OCI-LY7 (cell line): ENCODE measurements around the gene GLTP. TPM values are rescaled to one million over a fixed set of nuclear protein-coding genes. Genes with fewer than 3 reads are reported as not detected.

ENCODE experiments used
- BruUV-seq: library from RNA; stranded (reverse); fragments of 400-500 nt; replicated peaks from 2 replicates; lab custom pipeline; 2021; lab: Mats Ljungman, UMichigan
- CTCF ChIA-PET: fragments of 300-600 bp; sonication (Branson Sonifier 250); formaldehyde crosslinking; loops from one replicate; lab custom pipeline; 2022; ENCODE audit warnings: antibody characterized with exemption; ENCODE audit not compliant: unreplicated experiment; lab: Charles Lee
- POLR2A ChIA-PET: fragments of 300-600 bp; sonication (Branson Sonifier 250); formaldehyde crosslinking; loops from one replicate; lab custom pipeline; 2022; ENCODE audit warnings: antibody characterized with exemption; lab: Charles Lee
- DNase-seq: peaks from one replicate; pipeline ENCODE4 v3.0.0-alpha.2; 2015; ENCODE audit warnings: low spot score
- H2AFZ ChIP-seq: fragments of 200-600 bp; sonication (generic), shearing (Covaris generic); 2 replicates; pipeline ENCODE4 v1.6.1; 2014; ENCODE audit warnings: mild to moderate bottlenecking, antibody characterized with exemption, low read length, moderate library complexity
- H3K27ac ChIP-seq: fragments of 200-600 bp; sonication (generic); 2 replicates; pipeline ENCODE4 v1.5.1; 2014; ENCODE audit warnings: mixed run types, low read depth, mild to moderate bottlenecking, moderate library complexity, low read length, inconsistent platforms; ENCODE audit not compliant: poor library complexity, severe bottlenecking
- H3K36me3 ChIP-seq: fragments of 200-600 bp; sonication (generic); 2 replicates; pipeline ENCODE4 v1.6.1; 2014; ENCODE audit warnings: mild to moderate bottlenecking, antibody characterized with exemption, low read length, moderate library complexity, mixed read lengths; ENCODE audit not compliant: insufficient read depth
- H3K4me1 ChIP-seq: fragments of 200-600 bp; sonication (generic); 2 replicates; pipeline ENCODE4 v1.5.1; 2014; ENCODE audit warnings: mild to moderate bottlenecking, low read length; ENCODE audit not compliant: insufficient read depth, poor library complexity, severe bottlenecking
- H3K4me2 ChIP-seq: fragments of 200-600 bp; sonication (generic); 2 replicates; pipeline ENCODE4 v1.6.1; 2014; ENCODE audit warnings: mild to moderate bottlenecking, low read length
- H3K4me3 ChIP-seq: fragments of 200-600 bp; sonication (generic); 2 replicates; pipeline ENCODE4 v1.5.1; 2014; ENCODE audit warnings: mild to moderate bottlenecking, low read depth, low read length; ENCODE audit not compliant: poor library complexity, severe bottlenecking
- H3K79me2 ChIP-seq: fragments of 200-600 bp; sonication (generic); 2 replicates; pipeline ENCODE4 v1.6.1; 2016; ENCODE audit warnings: low read depth, mild to moderate bottlenecking, low read length, moderate library complexity, mixed read lengths; ENCODE audit not compliant: insufficient read depth
- H3K9me2 ChIP-seq: fragments of 200-600 bp; sonication (generic); 2 replicates; pipeline ENCODE4 v1.6.1; 2016; ENCODE audit warnings: mild to moderate bottlenecking, low read length, mixed read lengths; ENCODE audit not compliant: insufficient read depth
- H3K9me3 ChIP-seq: fragments of 200-600 bp; sonication (generic); 2 replicates; pipeline ENCODE4 v1.6.1; 2014; ENCODE audit warnings: mild to moderate bottlenecking, mixed run types, low read length, mixed read lengths
- H4K20me1 ChIP-seq: fragments of 200-600 bp; sonication (generic); 2 replicates; pipeline ENCODE4 v1.6.1; 2014; ENCODE audit warnings: mild to moderate bottlenecking, antibody characterized with exemption, low read length, moderate library complexity, mixed read lengths; ENCODE audit not compliant: insufficient read depth
- EZH2phosphoT487 ChIP-seq: fragments of 200-600 bp; sonication (generic); IDR thresholded peaks from 2 replicates; pipeline ENCODE4 v1.6.1; 2018; ENCODE audit warnings: low read depth, borderline replicate concordance, mild to moderate bottlenecking, mixed run types, antibody characterized with exemption, low read length, moderate library complexity, mixed read lengths
- intact Hi-C: fragments of 100-400 bp; cut with micrococcal nuclease; formaldehyde crosslinking; loops from one replicate; pipeline ENCODE4 v1.10.0; 2022; ENCODE audit not compliant: unreplicated experiment
- total RNA-seq, 2 experiments: library from RNA; depleted of rRNA in 1 of 2; stranded (reverse); fragments of >200 nt in 1 of 2; shearing (Covaris generic) in 1 of 2; gene quantifications; 2 replicates each; pipeline ENCODE4 v1.2.3, GENCODE V29; 2014 to 2022
- TF ChIP-seq, protein P1 (sequence below): fragments of 200-600 bp; sonication (generic); conservative IDR thresholded peaks from 2 replicates; pipeline ENCODE4 v1.5.1; 2014; ENCODE audit warnings: mild to moderate bottlenecking, antibody characterized with exemption, low read length, moderate library complexity, mixed read lengths

The GLTP gene
- total RNA-seq, 2 experiments from 2014 or later, result 24.0 to 27.3 TPM

DNA sequence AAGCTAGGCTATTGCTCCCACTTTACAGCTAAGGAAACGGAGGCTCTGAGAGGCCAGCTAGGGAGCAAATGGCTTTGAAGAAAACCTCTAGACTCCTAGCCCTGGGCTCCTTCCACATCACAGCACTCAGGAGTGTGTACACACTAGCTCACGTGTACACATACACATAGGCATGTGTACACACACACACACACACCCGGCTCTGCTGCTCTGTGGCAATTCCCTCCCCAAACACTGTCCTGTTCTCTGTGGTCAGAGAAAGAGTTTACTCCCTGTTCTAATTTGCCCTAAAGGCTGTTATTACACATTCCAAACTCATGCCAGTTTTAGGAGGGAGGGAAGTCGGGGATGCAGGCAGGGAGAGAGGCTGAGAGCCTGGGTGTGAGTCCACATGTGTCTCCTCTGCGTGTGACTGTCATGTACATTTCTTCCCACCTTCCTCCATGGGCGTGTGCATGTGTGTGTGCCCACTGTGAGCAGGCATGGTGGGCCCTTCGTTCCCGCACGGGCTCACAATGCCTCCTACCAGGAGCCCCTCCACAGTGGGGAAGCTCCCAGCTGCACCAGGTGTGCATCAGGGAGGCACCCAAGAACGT is 61.3 kb downstream of the GLTP start:
- Histone ChIP-seq H3K79me2 (no peaks in the 10 kb centered on the region), H3K9me2 (no peaks in the 10 kb centered on the region), H2AFZ (no peak overlapping the region), H3K9me3 (no peaks in the 10 kb centered on the region), H3K36me3 (no peaks in the 10 kb centered on the region), H4K20me1 (no peaks in the 10 kb centered on the region), H3K4me1 (no peaks in the 10 kb centered on the region), H3K4me3 (no peak overlapping the region), H3K4me2 (no peak overlapping the region), H3K27ac (no peak overlapping the region)
- no peak for DNase-seq
- no TSS peak for BruUV-seq
- intact Hi-C loops, result no loop called here
- TF ChIP-seq, protein P1, sequence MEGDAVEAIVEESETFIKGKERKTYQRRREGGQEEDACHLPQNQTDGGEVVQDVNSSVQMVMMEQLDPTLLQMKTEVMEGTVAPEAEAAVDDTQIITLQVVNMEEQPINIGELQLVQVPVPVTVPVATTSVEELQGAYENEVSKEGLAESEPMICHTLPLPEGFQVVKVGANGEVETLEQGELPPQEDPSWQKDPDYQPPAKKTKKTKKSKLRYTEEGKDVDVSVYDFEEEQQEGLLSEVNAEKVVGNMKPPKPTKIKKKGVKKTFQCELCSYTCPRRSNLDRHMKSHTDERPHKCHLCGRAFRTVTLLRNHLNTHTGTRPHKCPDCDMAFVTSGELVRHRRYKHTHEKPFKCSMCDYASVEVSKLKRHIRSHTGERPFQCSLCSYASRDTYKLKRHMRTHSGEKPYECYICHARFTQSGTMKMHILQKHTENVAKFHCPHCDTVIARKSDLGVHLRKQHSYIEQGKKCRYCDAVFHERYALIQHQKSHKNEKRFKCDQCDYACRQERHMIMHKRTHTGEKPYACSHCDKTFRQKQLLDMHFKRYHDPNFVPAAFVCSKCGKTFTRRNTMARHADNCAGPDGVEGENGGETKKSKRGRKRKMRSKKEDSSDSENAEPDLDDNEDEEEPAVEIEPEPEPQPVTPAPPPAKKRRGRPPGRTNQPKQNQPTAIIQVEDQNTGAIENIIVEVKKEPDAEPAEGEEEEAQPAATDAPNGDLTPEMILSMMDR, result no peak
- no peak for TF ChIP-seq EZH2phosphoT487
- CTCF ChIA-PET, result interaction anchor here (0.6 kb wide), 1 partner anchor 23 kb away, joined by 3 read pairs; no protein-coding TSS in a partner anchor
- POLR2A ChIA-PET, result no interaction called here

DNA sequence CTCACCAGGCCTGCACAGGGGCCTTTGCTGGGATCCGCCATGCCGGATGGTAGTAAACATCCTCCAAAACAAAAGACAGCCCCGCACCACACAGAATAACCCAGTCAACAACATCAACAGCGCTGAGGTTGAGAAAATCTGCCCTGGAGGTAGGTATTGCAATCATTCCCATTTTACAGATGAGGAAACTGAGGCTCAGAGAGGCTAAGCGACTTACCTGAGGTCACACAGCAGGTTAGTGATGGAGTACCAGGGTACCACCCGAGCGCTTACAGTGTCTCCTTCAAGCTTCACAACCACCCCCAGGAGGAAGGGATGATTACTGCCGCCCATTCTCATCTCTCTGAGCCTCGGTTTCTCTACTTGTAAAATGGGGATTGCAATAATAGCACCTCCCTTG is 62.1 kb downstream of the GLTP start:
- H3K4me3 ChIP-seq, result no peak overlapping the region
- intact Hi-C loops, result no loop called here
- no peak for DNase-seq
- H3K79me2 ChIP-seq, result no peaks in the 10 kb centered on the region
- TF ChIP-seq, protein P1, result no peak
- no peak for TF ChIP-seq EZH2phosphoT487
- POLR2A ChIA-PET, result no interaction called here
- no peaks in the 10 kb centered on the region for H3K36me3 ChIP-seq
- H3K4me1 ChIP-seq, result no peaks in the 10 kb centered on the region
- CTCF ChIA-PET, result no interaction called here
- H3K9me3 ChIP-seq, result no peaks in the 10 kb centered on the region
- no peak overlapping the region for H3K4me2 ChIP-seq
- no TSS peak for BruUV-seq
- H4K20me1 ChIP-seq, result no peaks in the 10 kb centered on the region
- no peak overlapping the region for H2AFZ ChIP-seq
- H3K27ac ChIP-seq, result no peak overlapping the region
- no peaks in the 10 kb centered on the region for H3K9me2 ChIP-seq

DNA sequence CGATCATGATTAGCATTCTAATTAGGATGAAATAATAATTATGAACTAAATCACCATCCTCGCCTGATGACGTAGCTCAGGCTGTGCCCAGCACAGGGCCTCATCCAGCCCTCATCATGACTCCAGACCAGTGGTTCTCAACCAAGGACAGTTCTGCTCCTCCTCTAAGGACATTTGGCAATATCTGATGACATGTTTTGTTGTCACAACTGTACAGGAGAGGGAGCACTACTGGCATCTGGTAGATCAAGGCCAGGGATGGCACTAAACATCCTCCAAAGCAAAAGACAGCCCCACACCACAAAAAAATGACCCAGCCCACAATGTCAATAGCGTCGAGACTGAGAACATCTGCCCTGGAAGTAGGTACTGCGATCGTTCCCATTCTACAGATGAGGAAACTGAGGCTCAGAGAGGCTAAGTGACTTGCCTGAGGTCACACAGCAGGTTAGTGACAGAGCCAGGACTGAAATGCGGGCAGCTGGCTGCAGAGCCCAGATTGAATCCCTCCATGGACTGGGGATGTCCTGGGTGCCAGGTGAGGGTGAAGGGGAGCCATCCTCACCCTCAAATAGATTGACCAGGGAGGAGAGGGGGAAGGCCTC is 62.6 kb downstream of the GLTP start:
- no TSS peak for BruUV-seq
- no peak overlapping the region for H2AFZ ChIP-seq
- intact Hi-C loops, result no loop called here
- ChIA-PET POLR2A (no interaction called here), CTCF (no interaction called here)
- TF ChIP-seq, protein P1, result no peak
- no peak for TF ChIP-seq EZH2phosphoT487
- H3K4me1 ChIP-seq, result no peaks in the 10 kb centered on the region
- H3K27ac ChIP-seq, result no peak overlapping the region
- H3K9me2 ChIP-seq, result no peaks in the 10 kb centered on the region
- no peaks in the 10 kb centered on the region for H3K9me3 ChIP-seq
- no peak overlapping the region for H3K4me3 ChIP-seq
- H3K36me3 ChIP-seq, result no peaks in the 10 kb centered on the region
- H3K4me2 ChIP-seq, result no peak overlapping the region
- H4K20me1 ChIP-seq, result no peaks in the 10 kb centered on the region
- no peak for DNase-seq
- H3K79me2 ChIP-seq, result no peaks in the 10 kb centered on the region
